ENCODE data around the gene ZCCHC14. TPM values are rescaled to one million over a fixed set of nuclear protein-coding genes. Genes with fewer than 3 reads are reported as not detected.

ZCCHC14 gene
- total and polyA plus RNA-seq, 2 donors: 2.7 to 7.3 TPM

DNA sequence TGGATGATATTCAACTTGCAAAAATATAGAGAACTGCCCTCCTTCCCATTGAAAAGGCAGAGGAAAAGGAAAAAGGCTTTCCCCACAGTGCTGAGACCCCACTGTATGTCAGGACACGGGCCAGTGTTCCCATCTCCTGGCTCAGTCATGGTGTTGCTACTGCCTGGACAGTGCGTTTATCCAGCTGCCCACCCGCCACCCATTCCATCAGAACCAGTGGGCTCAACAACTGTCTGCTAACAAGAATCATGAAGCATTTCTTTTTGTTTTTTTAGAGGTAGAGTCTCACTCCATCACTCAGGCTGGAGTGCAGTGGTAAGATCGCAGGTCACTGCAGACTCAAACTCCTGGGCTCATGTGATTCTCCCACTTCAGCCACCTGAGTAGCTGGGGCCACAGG is 120.5 kb downstream of the ZCCHC14 start:
- H3K27ac ChIP-seq (ENCODE audit: low read depth in 1 of 2, low read length in 1 of 2): no peak overlapping the region
- no peak for DNase-seq (ENCODE audit: low read depth in 6 of 9, low spot score in 9 of 9)
- over 99% methylated on average over 4 of the region's 4 CpGs for WGBS
- no peaks in the 10 kb centered on the region for H3K9me3 ChIP-seq (ENCODE audit: control insufficient read depth in 2 of 2, insufficient read depth in 1 of 2, low read length in 1 of 2)
- H3K4me1 ChIP-seq (ENCODE audit: control insufficient read depth in 2 of 2, insufficient read depth in 2 of 2, low read length in 2 of 2): peaks cover 0 to 3% of the 10 kb centered on the region in 2 donors
- peaks cover 2 to 5% of the 10 kb centered on the region in 2 donors for H3K36me3 ChIP-seq (ENCODE audit: control insufficient read depth in 2 of 2, insufficient read depth in 2 of 2, low read length in 1 of 2)
- no peak overlapping the region for H3K4me3 ChIP-seq (ENCODE audit: low read length in 2 of 2)
- H3K27me3 ChIP-seq (ENCODE audit: control insufficient read depth in 2 of 2, insufficient read depth in 1 of 2, low read length in 1 of 2): no peaks in the 10 kb centered on the region

DNA sequence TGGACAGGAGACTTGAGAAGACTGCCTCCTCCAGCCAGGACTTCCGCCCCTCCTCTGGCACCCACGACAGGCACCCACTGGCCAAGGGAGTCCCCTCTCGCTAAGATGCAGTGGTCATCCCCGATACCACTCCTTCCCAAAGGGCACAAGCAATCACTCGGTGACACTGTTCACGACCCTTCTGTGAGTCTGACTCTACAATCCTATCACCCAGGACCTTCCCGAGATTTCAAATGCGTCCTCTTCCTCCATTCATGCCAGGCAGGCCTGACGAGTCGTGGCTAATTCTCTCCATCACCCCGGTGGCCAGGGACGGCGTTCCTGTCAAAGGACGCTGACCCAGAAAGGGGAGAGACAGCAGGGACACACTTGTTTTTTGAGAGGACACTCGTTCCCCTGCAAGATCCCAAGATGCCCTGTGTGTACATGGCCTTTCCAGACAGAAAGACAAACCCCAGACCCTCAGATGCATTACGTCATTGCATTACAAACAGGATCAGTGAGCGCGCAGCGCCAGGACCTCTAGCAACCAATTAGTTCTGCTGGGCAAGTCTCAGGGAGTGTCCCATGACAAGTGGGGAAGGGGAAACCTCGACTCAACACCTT is 121.5 kb downstream of the ZCCHC14 start:
- peaks cover 2 to 6% of the 10 kb centered on the region in 2 donors for H3K36me3 ChIP-seq (ENCODE audit: control insufficient read depth in 2 of 2, insufficient read depth in 2 of 2, low read length in 1 of 2)
- H3K4me1 ChIP-seq (ENCODE audit: control insufficient read depth in 2 of 2, insufficient read depth in 2 of 2, low read length in 2 of 2): peaks cover 0 to 3% of the 10 kb centered on the region in 2 donors
- H3K9me3 ChIP-seq (ENCODE audit: control insufficient read depth in 2 of 2, insufficient read depth in 1 of 2, low read length in 1 of 2): no peaks in the 10 kb centered on the region
- H3K27ac ChIP-seq (ENCODE audit: low read depth in 1 of 2, low read length in 1 of 2): no peak overlapping the region
- no peaks in the 10 kb centered on the region for H3K27me3 ChIP-seq (ENCODE audit: control insufficient read depth in 2 of 2, insufficient read depth in 1 of 2, low read length in 1 of 2)
- H3K4me3 ChIP-seq (ENCODE audit: low read length in 2 of 2): no peak overlapping the region
- WGBS: 95% methylated on average over 20 of the region's 20 CpGs
- no peak for DNase-seq (ENCODE audit: low read depth in 6 of 9, low spot score in 9 of 9)

GRCh38 chr16:87369796-87370719 is 122.8 kb downstream of the ZCCHC14 start:
- Histone ChIP-seq H3K27me3 (ENCODE audit: control insufficient read depth in 2 of 2, insufficient read depth in 1 of 2, low read length in 1 of 2) (no peaks in the 10 kb centered on the region), H3K4me3 (ENCODE audit: low read length in 2 of 2) (no peak overlapping the region), H3K27ac (ENCODE audit: low read depth in 1 of 2, low read length in 1 of 2) (no peak overlapping the region), H3K36me3 (ENCODE audit: control insufficient read depth in 2 of 2, insufficient read depth in 2 of 2, low read length in 1 of 2) (peaks cover 2 to 13% of the 10 kb centered on the region in 2 donors), H3K4me1 (ENCODE audit: control insufficient read depth in 2 of 2, insufficient read depth in 2 of 2, low read length in 2 of 2) (no peaks in the 10 kb centered on the region), H3K9me3 (ENCODE audit: control insufficient read depth in 2 of 2, insufficient read depth in 1 of 2, low read length in 1 of 2) (no peaks in the 10 kb centered on the region)
- no peak for DNase-seq (ENCODE audit: low read depth in 6 of 9, low spot score in 9 of 9)
- WGBS: 91% methylated on average over 16 of the region's 16 CpGs

DNA sequence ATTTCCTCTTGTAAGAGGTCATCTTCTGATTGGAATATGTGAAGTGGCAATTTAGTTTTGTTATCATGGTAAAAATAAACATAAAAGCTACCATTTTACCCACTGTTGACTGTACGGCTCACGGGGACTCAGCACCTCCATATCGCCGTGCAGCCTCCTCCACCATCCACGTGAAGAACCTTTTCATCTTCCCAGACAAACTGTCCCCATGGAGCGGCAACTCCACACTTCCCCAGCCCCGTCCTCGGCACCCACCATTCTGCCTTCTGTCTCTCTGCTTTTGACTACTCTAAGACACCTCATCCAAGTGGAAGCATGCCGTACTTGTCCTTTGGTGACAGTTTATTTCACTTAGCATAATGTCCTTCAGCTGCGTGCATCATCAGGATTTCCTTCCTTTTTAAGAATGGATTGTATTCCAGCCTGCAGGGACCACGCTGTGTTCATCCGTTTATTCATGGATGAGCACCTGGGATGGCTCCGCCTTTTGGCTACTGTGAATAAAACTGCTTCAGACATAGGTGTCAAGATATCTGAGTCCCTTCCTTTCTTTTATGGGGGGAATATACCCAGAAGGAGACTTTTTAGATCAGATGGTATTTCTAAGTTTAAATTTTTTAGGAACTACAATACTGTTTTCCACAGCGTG is 123.6 kb downstream of the ZCCHC14 start:
- H3K4me3 ChIP-seq (ENCODE audit: low read length in 2 of 2): no peak overlapping the region
- WGBS: 97% methylated on average over 14 of the region's 14 CpGs
- H3K9me3 ChIP-seq (ENCODE audit: control insufficient read depth in 2 of 2, insufficient read depth in 1 of 2, low read length in 1 of 2): no peaks in the 10 kb centered on the region
- no peaks in the 10 kb centered on the region for H3K27me3 ChIP-seq (ENCODE audit: control insufficient read depth in 2 of 2, insufficient read depth in 1 of 2, low read length in 1 of 2)
- DNase-seq (ENCODE audit: low read depth in 6 of 9, low spot score in 9 of 9): no peak
- H3K4me1 ChIP-seq (ENCODE audit: control insufficient read depth in 2 of 2, insufficient read depth in 2 of 2, low read length in 2 of 2): peaks cover 0 to 2% of the 10 kb centered on the region in 2 donors
- H3K36me3 ChIP-seq (ENCODE audit: control insufficient read depth in 2 of 2, insufficient read depth in 2 of 2, low read length in 1 of 2): peaks cover 2 to 9% of the 10 kb centered on the region in 2 donors
- peak overlapping the region in 1 of 2 donors; percentile 21 for H3K27ac ChIP-seq (ENCODE audit: low read depth in 1 of 2, low read length in 1 of 2)

GRCh38 chr16:87368029-87368770 is 124.6 kb downstream of the ZCCHC14 start:
- Histone ChIP-seq H3K9me3 (ENCODE audit: control insufficient read depth in 2 of 2, insufficient read depth in 1 of 2, low read length in 1 of 2) (no peaks in the 10 kb centered on the region), H3K4me3 (ENCODE audit: low read length in 2 of 2) (no peak overlapping the region), H3K36me3 (ENCODE audit: control insufficient read depth in 2 of 2, insufficient read depth in 2 of 2, low read length in 1 of 2) (peaks cover 0 to 9% of the 10 kb centered on the region in 2 donors), H3K4me1 (ENCODE audit: control insufficient read depth in 2 of 2, insufficient read depth in 2 of 2, low read length in 2 of 2) (peaks cover 0 to 8% of the 10 kb centered on the region in 2 donors), H3K27ac (ENCODE audit: low read depth in 1 of 2, low read length in 1 of 2) (no peak overlapping the region), H3K27me3 (ENCODE audit: control insufficient read depth in 2 of 2, insufficient read depth in 1 of 2, low read length in 1 of 2) (no peaks in the 10 kb centered on the region)
- WGBS: 74% methylated on average over 5 of the region's 5 CpGs
- DNase-seq (ENCODE audit: low read depth in 6 of 9, low spot score in 9 of 9): no peak

DNA sequence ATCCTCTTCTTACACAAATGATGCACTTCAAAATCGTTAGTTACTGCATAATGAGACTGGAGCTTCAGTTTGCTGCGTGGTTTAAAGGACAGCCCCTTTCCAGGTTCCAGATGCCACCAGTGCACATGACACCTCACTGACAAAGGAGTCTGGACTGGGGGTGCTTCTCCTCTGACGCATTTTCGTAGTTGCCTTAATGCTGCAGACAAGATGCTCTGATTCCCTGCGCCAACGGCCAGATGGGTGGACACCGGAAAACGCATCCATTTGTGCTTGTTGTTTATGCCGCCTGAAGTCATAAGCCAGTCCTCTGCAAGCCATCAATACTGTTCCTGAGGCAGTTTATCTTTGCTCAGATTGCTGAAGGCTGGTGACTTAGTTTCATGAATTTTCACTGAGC is 125.3 kb downstream of the ZCCHC14 start:
- DNase-seq (ENCODE audit: low read depth in 6 of 9, low spot score in 9 of 9): no peak
- no peak overlapping the region for H3K27ac ChIP-seq (ENCODE audit: low read depth in 1 of 2, low read length in 1 of 2)
- H3K9me3 ChIP-seq (ENCODE audit: control insufficient read depth in 2 of 2, insufficient read depth in 1 of 2, low read length in 1 of 2): no peaks in the 10 kb centered on the region
- H3K4me3 ChIP-seq (ENCODE audit: low read length in 2 of 2): no peak overlapping the region
- peaks cover 0 to 8% of the 10 kb centered on the region in 2 donors for H3K4me1 ChIP-seq (ENCODE audit: control insufficient read depth in 2 of 2, insufficient read depth in 2 of 2, low read length in 2 of 2)
- H3K27me3 ChIP-seq (ENCODE audit: control insufficient read depth in 2 of 2, insufficient read depth in 1 of 2, low read length in 1 of 2): no peaks in the 10 kb centered on the region
- peaks cover 0 to 9% of the 10 kb centered on the region in 2 donors for H3K36me3 ChIP-seq (ENCODE audit: control insufficient read depth in 2 of 2, insufficient read depth in 2 of 2, low read length in 1 of 2)
- WGBS: 95% methylated on average over 9 of the region's 9 CpGs

DNA sequence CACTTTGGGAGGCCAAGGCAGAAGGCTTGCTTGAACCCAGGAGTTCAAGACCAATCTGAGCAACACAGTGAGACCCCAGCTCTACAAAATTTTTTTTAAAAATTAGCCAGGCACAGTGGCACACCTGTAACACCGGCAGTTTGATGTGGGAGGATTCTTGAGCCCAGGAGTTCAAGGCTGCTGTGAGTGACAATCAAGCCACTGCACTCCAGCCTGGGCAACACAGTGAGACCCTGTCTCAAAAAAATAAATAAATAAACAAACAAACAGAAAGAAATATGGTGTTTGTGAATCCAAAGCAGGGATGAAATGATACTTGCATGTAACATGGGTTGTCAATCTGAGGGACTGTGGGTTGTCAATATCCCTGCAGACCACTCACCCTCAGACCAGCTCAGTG is 125.9 kb downstream of the ZCCHC14 start:
- H3K4me1 ChIP-seq (ENCODE audit: control insufficient read depth in 2 of 2, insufficient read depth in 2 of 2, low read length in 2 of 2): peaks cover 0 to 8% of the 10 kb centered on the region in 2 donors
- no peak overlapping the region for H3K27ac ChIP-seq (ENCODE audit: low read depth in 1 of 2, low read length in 1 of 2)
- DNase-seq (ENCODE audit: low read depth in 6 of 9, low spot score in 9 of 9): no peak
- no peaks in the 10 kb centered on the region for H3K27me3 ChIP-seq (ENCODE audit: control insufficient read depth in 2 of 2, insufficient read depth in 1 of 2, low read length in 1 of 2)
- no peak overlapping the region for H3K4me3 ChIP-seq (ENCODE audit: low read length in 2 of 2)
- H3K9me3 ChIP-seq (ENCODE audit: control insufficient read depth in 2 of 2, insufficient read depth in 1 of 2, low read length in 1 of 2): no peaks in the 10 kb centered on the region
- WGBS: 98% methylated on average over 1 of the region's 1 CpG
- H3K36me3 ChIP-seq (ENCODE audit: control insufficient read depth in 2 of 2, insufficient read depth in 2 of 2, low read length in 1 of 2): peaks cover 1 to 9% of the 10 kb centered on the region in 2 donors

GRCh38 chr16:87366288-87366687 is 126.5 kb downstream of the ZCCHC14 start:
- Histone ChIP-seq H3K4me3 (ENCODE audit: low read length in 2 of 2) (no peak overlapping the region), H3K27me3 (ENCODE audit: control insufficient read depth in 2 of 2, insufficient read depth in 1 of 2, low read length in 1 of 2) (no peaks in the 10 kb centered on the region), H3K4me1 (ENCODE audit: control insufficient read depth in 2 of 2, insufficient read depth in 2 of 2, low read length in 2 of 2) (peaks cover 0 to 8% of the 10 kb centered on the region in 2 donors), H3K9me3 (ENCODE audit: control insufficient read depth in 2 of 2, insufficient read depth in 1 of 2, low read length in 1 of 2) (no peaks in the 10 kb centered on the region), H3K27ac (ENCODE audit: low read depth in 1 of 2, low read length in 1 of 2) (no peak overlapping the region), H3K36me3 (ENCODE audit: control insufficient read depth in 2 of 2, insufficient read depth in 2 of 2, low read length in 1 of 2) (peaks cover 4 to 15% of the 10 kb centered on the region in 2 donors)
- DNase-seq (ENCODE audit: low read depth in 6 of 9, low spot score in 9 of 9): no peak
- 92% methylated on average over 4 of the region's 4 CpGs for WGBS
